Suprapubic skin (tissue), 4 donors: Measurements from ENCODE around the gene CMTM7. TPM values are rescaled to one million over a fixed set of nuclear protein-coding genes. Genes with fewer than 3 reads are reported as not detected.

Experiments
- DNase-seq, 2 donors: peaks; one replicate each; pipeline ENCODE4 v3.0.0-alpha.2; 2019; ENCODE audit warnings: low spot score in 2 of 2
- H3K27ac ChIP-seq: fragments of 200-600 bp; sonication (generic); one replicate; pipeline ENCODE4 v1.5.1; 2019
- H3K27me3 ChIP-seq: fragments of 200-600 bp; sonication (generic); one replicate; pipeline ENCODE4 v1.5.1; 2019
- H3K36me3 ChIP-seq: fragments of 200-600 bp; sonication (generic); one replicate; pipeline ENCODE4 v1.5.1; 2019
- H3K4me1 ChIP-seq: fragments of 200-600 bp; sonication (generic); one replicate; pipeline ENCODE4 v1.5.1; 2019
- H3K4me3 ChIP-seq: fragments of 200-600 bp; sonication (generic); one replicate; pipeline ENCODE4 v1.5.1; 2019; ENCODE audit warnings: mild to moderate bottlenecking
- H3K9me3 ChIP-seq: fragments of 200-600 bp; sonication (generic); one replicate; pipeline ENCODE4 v1.5.1; 2019
- CTCF ChIP-seq, 2 donors: fragments of 200-600 bp in 1 of 2; fragments of 450-650 bp in 1 of 2; sonication (generic) in 1 of 2; IDR thresholded peaks; one replicate each; pipeline ENCODE4 v1.5.1; 2016 to 2019; ENCODE audit warnings: antibody characterized with exemption in 2 of 2, mild to moderate bottlenecking in 1 of 2, moderate library complexity in 1 of 2
- EP300 ChIP-seq: sonication (generic); formaldehyde crosslinking; IDR thresholded peaks from one replicate; pipeline ENCODE4 v1.6.1; 2017; ENCODE audit warnings: antibody characterized with exemption
- POLR2A ChIP-seq, 2 donors: fragments of 450-650 bp; IDR thresholded peaks; one replicate each; pipeline ENCODE4 v1.6.1; 2017; ENCODE audit warnings: antibody characterized with exemption in 2 of 2, mild to moderate bottlenecking in 2 of 2, moderate library complexity in 2 of 2
- POLR2AphosphoS5 ChIP-seq, 3 donors: sonication (generic); formaldehyde crosslinking; IDR thresholded peaks; one replicate each; pipeline ENCODE4 v1.6.1; 2017; ENCODE audit warnings: antibody characterized with exemption in 3 of 3
- WGBS: methylation state at CpG from one replicate; pipeline ENCODE4 v1.1.5; 2018; 5-methylcytosine and 5-hydroxymethylcytosine counted together
- total RNA-seq, 4 donors: library from RNA; depleted of rRNA; stranded (reverse); fragments of >200 nt; gene quantifications; one replicate each; pipeline ENCODE4 v1.1.0, GENCODE V29; 2016

The CMTM7 gene
- total RNA-seq, 4 donors from 2014 or later, result 7.5 to 14.7 (median 10.9) TPM

- peaks cover 21% of the 10 kb centered on the region for H3K36me3 ChIP-seq
- no peaks in the 10 kb centered on the region for H3K4me1 ChIP-seq
- no peak overlapping the region for H3K4me3 ChIP-seq
- no peak for DNase-seq
- 86% methylated on average over 6 of the region's 6 CpGs for WGBS
- no peak for TF ChIP-seq POLR2AphosphoS5 (IDR thresholded peaks at IDR 0.05)
- TF ChIP-seq POLR2A (IDR thresholded peaks at IDR 0.05), result no peak
- TF ChIP-seq CTCF (IDR thresholded peaks at IDR 0.05), result no peak
- TF ChIP-seq EP300, result no peak
- H3K9me3 ChIP-seq, result no peaks in the 10 kb centered on the region
- H3K27me3 ChIP-seq, result no peaks in the 10 kb centered on the region
- H3K27ac ChIP-seq, result no peak overlapping the region
Observed at GRCh38 chr3:32484436-32484835, 92.8 kb downstream of the CMTM7 start.

GRCh38 chr3:32487781-32488473, 96.3 kb downstream of the CMTM7 start:
- H3K36me3 ChIP-seq, result peaks cover 16% of the 10 kb centered on the region
- WGBS, result 67% methylated on average over 3 of the region's 3 CpGs
- H3K27ac ChIP-seq, result no peak overlapping the region
- peaks cover 12% of the 10 kb centered on the region for H3K4me1 ChIP-seq
- H3K27me3 ChIP-seq, result no peaks in the 10 kb centered on the region
- no peaks in the 10 kb centered on the region for H3K9me3 ChIP-seq
- H3K4me3 ChIP-seq, result no peak overlapping the region
- no peak for TF ChIP-seq EP300
- no peak for TF ChIP-seq POLR2AphosphoS5 (IDR thresholded peaks at IDR 0.05)
- no peak for TF ChIP-seq POLR2A (IDR thresholded peaks at IDR 0.05)
- TF ChIP-seq CTCF (IDR thresholded peaks at IDR 0.05), result no peak
- DNase-seq, result no peak

- no peak for DNase-seq
Observed at GRCh38 chr3:32488474-32489008, 96.9 kb downstream of the CMTM7 start.

GRCh38 chr3:32492684-32493436, 101.2 kb downstream of the CMTM7 start:
- Histone ChIP-seq H3K27me3 (no peaks in the 10 kb centered on the region), H3K4me1 (peaks cover 16% of the 10 kb centered on the region), H3K27ac (no peak overlapping the region), H3K9me3 (no peaks in the 10 kb centered on the region), H3K36me3 (no peaks in the 10 kb centered on the region), H3K4me3 (no peak overlapping the region)
- WGBS, result 81% methylated on average over 3 of the region's 3 CpGs
- no peak for DNase-seq
- TF ChIP-seq POLR2AphosphoS5 (IDR thresholded peaks at IDR 0.05) (no peak), EP300 (no peak), POLR2A (IDR thresholded peaks at IDR 0.05) (no peak), CTCF (IDR thresholded peaks at IDR 0.05) (no peak)

More at GRCh38 chr3:32488474-32489008, 96.9 kb downstream of the CMTM7 start:
- no peak overlapping the region for H3K27ac ChIP-seq
- no peaks in the 10 kb centered on the region for H3K27me3 ChIP-seq
- peaks cover 12% of the 10 kb centered on the region for H3K4me1 ChIP-seq
- TF ChIP-seq POLR2AphosphoS5 (IDR thresholded peaks at IDR 0.05), result no peak
- TF ChIP-seq CTCF (IDR thresholded peaks at IDR 0.05), result no peak
- no peak for TF ChIP-seq POLR2A (IDR thresholded peaks at IDR 0.05)
- no peak for TF ChIP-seq EP300
- peaks cover 14% of the 10 kb centered on the region for H3K36me3 ChIP-seq
- no peak overlapping the region for H3K4me3 ChIP-seq
- 86% methylated on average over 3 of the region's 3 CpGs for WGBS
- H3K9me3 ChIP-seq, result no peaks in the 10 kb centered on the region
